OCI-M1 (cell line): ENCODE measurements around the gene ADGRD1.
"Not testable (repeated sequence)": the region's sequence is repeated elsewhere in the genome, so short reads cannot be mapped to it uniquely, and the experiment has no call there.

Experiments
- DNase-seq: peaks from one replicate; lab custom pipeline; 2025; lab: John Stamatoyannopoulos, UW

The ADGRD1 gene

GRCh38 chr12:130987151-130987931, 33.6 kb downstream of the ADGRD1 start:
- DNase-seq, result no peak

GRCh38 chr12:130988261-130988660, 34.6 kb downstream of the ADGRD1 start:
- DNase-seq, result no peak

- DNase-seq, result no peak
Measured at GRCh38 chr12:130988751-130989150, 35.0 kb downstream of the ADGRD1 start.

GRCh38 chr12:130989391-130989790, 35.7 kb downstream of the ADGRD1 start:
- DNase-seq, result no peak

- DNase-seq, result no peak
Measured at GRCh38 chr12:130990034-130990433, 36.3 kb downstream of the ADGRD1 start.

GRCh38 chr12:130992448-130992847, 38.7 kb downstream of the ADGRD1 start:
- DNase-seq, result no peak

GRCh38 chr12:130992979-130993538, 39.4 kb downstream of the ADGRD1 start:
- no peak for DNase-seq

GRCh38 chr12:130993759-130994670, 40.3 kb downstream of the ADGRD1 start:
- no peak for DNase-seq

- no peak for DNase-seq
Measured at GRCh38 chr12:130994821-130995375, 41.2 kb downstream of the ADGRD1 start.

GRCh38 chr12:130995386-130995969, 41.8 kb downstream of the ADGRD1 start:
- DNase-seq, result not testable (repeated sequence)

- DNase-seq, result no peak
Measured at GRCh38 chr12:130998136-130998535, 44.4 kb downstream of the ADGRD1 start.

- peak; percentile 94 for DNase-seq
Measured at GRCh38 chr12:131000000-131000486, 46.3 kb downstream of the ADGRD1 start.

GRCh38 chr12:131001493-131001892, 47.8 kb downstream of the ADGRD1 start:
- DNase-seq, result peak; percentile 25

GRCh38 chr12:131002216-131002631, 48.5 kb downstream of the ADGRD1 start:
- DNase-seq, result peak; percentile 16

GRCh38 chr12:131003036-131003715, 49.5 kb downstream of the ADGRD1 start:
- no peak for DNase-seq

GRCh38 chr12:131003716-131004045, 50.0 kb downstream of the ADGRD1 start:
- no peak for DNase-seq

- DNase-seq, result no peak
Measured at GRCh38 chr12:131004166-131004565, 50.5 kb downstream of the ADGRD1 start.

GRCh38 chr12:131005161-131006035, 51.7 kb downstream of the ADGRD1 start:
- DNase-seq, result no peak

GRCh38 chr12:131006036-131006735, 52.5 kb downstream of the ADGRD1 start:
- DNase-seq, result no peak
